ENCODE results near the gene PAPPA.

Gene PAPPA

DNA sequence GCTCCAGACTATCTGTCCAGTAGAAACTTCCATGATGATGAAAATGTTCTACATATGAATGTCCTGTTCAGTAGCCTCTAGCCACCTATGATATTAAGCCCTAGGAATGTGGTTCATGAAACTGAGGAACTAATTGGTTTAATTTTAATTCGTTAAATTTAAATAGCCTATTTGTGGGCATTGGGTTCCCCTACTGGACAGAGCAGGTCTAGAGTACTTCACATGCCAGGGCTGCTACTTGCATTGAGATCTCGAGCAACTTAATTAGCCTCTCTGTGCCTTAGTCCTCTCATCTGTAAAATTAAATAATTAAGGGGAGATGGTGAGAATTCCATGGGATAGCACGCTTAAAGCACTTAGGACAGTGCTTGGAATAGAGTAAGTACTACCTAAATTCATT is 160.0 kb downstream of the PAPPA start:
- TF ChIP-seq, protein P1, sequence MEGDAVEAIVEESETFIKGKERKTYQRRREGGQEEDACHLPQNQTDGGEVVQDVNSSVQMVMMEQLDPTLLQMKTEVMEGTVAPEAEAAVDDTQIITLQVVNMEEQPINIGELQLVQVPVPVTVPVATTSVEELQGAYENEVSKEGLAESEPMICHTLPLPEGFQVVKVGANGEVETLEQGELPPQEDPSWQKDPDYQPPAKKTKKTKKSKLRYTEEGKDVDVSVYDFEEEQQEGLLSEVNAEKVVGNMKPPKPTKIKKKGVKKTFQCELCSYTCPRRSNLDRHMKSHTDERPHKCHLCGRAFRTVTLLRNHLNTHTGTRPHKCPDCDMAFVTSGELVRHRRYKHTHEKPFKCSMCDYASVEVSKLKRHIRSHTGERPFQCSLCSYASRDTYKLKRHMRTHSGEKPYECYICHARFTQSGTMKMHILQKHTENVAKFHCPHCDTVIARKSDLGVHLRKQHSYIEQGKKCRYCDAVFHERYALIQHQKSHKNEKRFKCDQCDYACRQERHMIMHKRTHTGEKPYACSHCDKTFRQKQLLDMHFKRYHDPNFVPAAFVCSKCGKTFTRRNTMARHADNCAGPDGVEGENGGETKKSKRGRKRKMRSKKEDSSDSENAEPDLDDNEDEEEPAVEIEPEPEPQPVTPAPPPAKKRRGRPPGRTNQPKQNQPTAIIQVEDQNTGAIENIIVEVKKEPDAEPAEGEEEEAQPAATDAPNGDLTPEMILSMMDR (IDR thresholded peaks at IDR 0.05; ENCODE audit: control extremely low read depth, extremely low read depth, low read depth, missing control alignments) = no peak
- CTCF ChIA-PET = no interaction called here
- no peak for DNase-seq (ENCODE audit: extremely low spot score)
- POLR2A ChIA-PET = no interaction called here

DNA sequence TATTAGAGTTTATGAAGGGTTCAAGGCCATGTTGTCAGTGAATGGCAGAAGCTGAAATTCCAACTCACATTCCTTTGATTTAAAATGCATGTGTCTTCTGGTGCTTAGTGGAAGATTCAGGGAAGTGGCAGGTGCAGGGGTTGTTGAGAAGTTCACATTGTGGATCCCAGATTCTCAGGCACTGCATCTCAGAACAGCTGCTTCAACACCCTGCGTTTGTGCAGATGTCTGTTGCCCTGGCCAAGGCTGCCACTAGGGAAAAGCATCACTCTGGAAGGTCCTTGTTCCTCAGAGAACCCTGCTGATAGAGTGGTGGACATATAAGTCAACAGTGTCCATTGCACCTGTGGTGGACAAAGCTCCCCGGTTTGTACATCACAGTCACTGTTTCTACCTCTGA is 162.7 kb downstream of the PAPPA start:
- DNase-seq (ENCODE audit: extremely low spot score) = no peak
- CTCF ChIA-PET = no interaction called here
- POLR2A ChIA-PET = no interaction called here
- TF ChIP-seq, protein P1 (IDR thresholded peaks at IDR 0.05; ENCODE audit: control extremely low read depth, extremely low read depth, low read depth, missing control alignments) = no peak

DNA sequence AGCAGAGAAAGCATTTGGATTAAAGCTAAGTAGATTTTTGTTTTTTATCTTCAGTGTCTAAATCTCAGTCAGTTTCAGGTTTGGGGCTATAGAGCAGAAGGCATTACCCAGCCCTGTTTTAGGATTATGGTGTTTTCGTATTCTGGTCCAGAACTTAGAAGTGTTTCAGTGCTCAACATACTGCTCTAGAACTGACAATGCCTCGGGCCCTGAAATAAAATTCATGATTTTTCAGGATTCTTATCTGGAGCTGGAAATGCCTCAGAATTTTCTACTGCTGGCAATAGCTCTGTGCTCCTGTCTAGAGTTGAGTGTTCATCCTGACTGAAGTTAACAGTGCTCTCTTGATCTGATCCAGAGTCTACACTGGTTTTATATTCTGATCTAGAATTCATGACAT is 163.9 kb downstream of the PAPPA start:
- TF ChIP-seq, protein P1 (IDR thresholded peaks at IDR 0.05; ENCODE audit: control extremely low read depth, extremely low read depth, low read depth, missing control alignments) = no peak
- no peak for DNase-seq (ENCODE audit: extremely low spot score)
- POLR2A ChIA-PET = no interaction called here
- CTCF ChIA-PET = interaction anchor here (1.0 kb wide), 1 partner anchor 19 kb away, joined by 3 read pairs; no protein-coding TSS in a partner anchor

DNA sequence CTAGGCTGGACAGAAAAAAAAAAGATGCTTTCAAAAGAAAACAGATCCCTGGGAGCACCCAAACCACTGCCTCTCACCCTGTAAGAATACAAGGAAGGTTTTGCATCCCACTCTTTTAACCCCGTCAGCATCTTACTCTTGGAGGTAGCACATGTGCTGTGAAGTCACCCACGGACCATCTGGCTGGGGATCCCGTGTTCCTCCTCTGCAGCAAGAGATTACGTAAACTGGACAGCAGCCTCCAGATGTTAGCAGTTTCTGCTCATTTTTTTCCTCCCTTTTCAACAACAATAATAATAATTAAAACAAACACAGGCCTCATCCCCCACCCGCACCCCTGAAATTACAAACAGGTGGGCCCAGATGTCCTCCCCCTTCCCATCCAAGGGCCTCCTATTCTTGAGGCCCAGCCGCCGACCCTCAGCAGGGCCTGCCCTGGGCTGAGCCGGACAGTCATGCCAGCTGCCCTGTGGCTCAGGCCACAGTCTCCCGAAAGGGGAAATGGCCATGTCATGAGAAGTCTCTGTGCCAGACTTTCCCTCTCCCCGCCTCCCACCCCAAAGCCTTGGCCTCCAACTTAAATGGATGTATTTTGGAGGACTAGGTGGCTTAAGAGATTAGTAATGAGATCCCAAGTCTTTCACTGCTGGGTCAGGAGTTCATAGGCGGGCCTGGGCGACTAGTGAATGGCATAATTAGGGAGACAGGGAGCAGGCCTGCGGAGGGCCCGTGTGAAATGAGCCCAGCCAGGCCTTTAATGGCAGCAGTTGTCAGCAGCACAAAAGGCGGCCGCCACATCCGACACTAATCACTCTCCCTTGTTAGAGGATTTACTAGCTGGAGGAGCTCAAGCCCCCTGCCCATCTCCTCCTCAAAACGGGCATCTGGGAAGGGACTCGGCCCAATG is 165.1 kb downstream of the PAPPA start:
- POLR2A ChIA-PET = no interaction called here
- CTCF ChIA-PET = no interaction called here
- no peak for DNase-seq (ENCODE audit: extremely low spot score)
- TF ChIP-seq, protein P1 (IDR thresholded peaks at IDR 0.05; ENCODE audit: control extremely low read depth, extremely low read depth, low read depth, missing control alignments) = no peak

DNA sequence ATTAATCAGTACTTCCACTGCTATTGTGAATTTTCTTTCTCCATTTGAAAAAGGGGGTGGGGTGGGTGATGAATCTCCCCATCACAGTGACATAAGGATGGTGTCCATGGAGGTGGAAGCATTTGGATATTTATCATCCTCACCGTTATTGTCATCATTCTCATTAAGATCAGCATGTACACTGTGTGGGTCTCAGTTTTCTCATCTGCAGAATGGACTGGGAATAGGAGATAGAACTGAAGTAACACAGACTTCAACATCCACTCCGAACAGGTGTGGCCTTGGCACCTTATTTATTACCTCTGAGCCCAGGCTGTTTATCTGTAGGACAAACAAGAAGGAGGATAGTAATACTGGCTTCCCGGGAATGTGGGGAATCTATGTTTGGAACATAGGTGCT is 165.9 kb downstream of the PAPPA start:
- ChIA-PET POLR2A (no interaction called here), CTCF (no interaction called here)
- TF ChIP-seq, protein P1 (IDR thresholded peaks at IDR 0.05; ENCODE audit: control extremely low read depth, extremely low read depth, low read depth, missing control alignments) = no peak
- no peak for DNase-seq (ENCODE audit: extremely low spot score)

DNA sequence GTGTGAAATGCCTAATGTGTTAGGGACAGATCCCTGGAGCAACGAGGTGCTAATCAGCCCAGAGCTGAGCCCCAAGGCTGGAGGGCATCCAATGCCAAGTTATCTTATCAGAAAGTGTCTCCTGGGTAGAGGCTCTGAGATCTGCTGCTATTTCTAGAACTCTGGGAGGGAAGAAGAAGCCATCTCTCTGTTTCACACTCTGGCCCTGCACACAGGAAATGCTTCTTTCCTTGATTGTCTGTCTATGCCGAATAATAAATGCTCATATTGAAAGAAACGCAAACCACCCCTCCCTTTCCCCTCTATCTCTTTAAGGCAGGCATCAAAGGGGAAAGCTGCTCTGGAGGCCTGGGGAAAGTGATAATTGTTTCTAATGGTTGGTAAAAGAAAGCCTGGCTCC is 166.7 kb downstream of the PAPPA start:
- TF ChIP-seq, protein P1 (IDR thresholded peaks at IDR 0.05; ENCODE audit: control extremely low read depth, extremely low read depth, low read depth, missing control alignments) = no peak
- no peak for DNase-seq (ENCODE audit: extremely low spot score)
- ChIA-PET CTCF (no interaction called here), POLR2A (no interaction called here)

All from GM10248 (cell line).